OCI-LY3 (cell line): Measurements from ENCODE around the gene C2orf72.
A peak's percentile ranks its signal among the peaks of the same experiment; 100 is the strongest.

Source experiments
- CTCF ChIP-seq: fragments of 200-600, 300-600 bp; sonication (generic); IDR thresholded peaks from 2 replicates; pipeline ENCODE4 v1.5.1; 2014; ENCODE audit warnings: antibody characterized with exemption, low read length, low read depth
- EZH2phosphoT487 ChIP-seq: fragments of 200-600 bp; shearing (Covaris generic); IDR thresholded peaks from 2 replicates; pipeline ENCODE4 v1.6.1; 2018; ENCODE audit warnings: antibody characterized with exemption, mixed run types, low read depth

GRCh38 chr2:231056453-231057416 is 19.4 kb downstream of the C2orf72 start, which contains the start of gene PSMD1:
- TF ChIP-seq CTCF = peak; percentile 73
- no peak for TF ChIP-seq EZH2phosphoT487
